ENCODE results near the gene CXADR.

Gene CXADR

GRCh38 chr21:17585875-17586450 lies 73.1 kb downstream of the CXADR start:
- DNase-seq (ENCODE audit: extremely low read depth in 1 of 2, low read depth in 1 of 2): no peak

GRCh38 chr21:17590430-17590829 lies 77.6 kb downstream of the CXADR start:
- DNase-seq (ENCODE audit: extremely low read depth in 1 of 2, low read depth in 1 of 2): no peak

GRCh38 chr21:17597680-17598079 lies 84.8 kb downstream of the CXADR start:
- DNase-seq (ENCODE audit: extremely low read depth in 1 of 2, low read depth in 1 of 2): no peak

GRCh38 chr21:17598437-17598836 lies 85.6 kb downstream of the CXADR start:
- no peak for DNase-seq (ENCODE audit: extremely low read depth in 1 of 2, low read depth in 1 of 2)

GRCh38 chr21:17602874-17603273 lies 90.0 kb downstream of the CXADR start:
- no peak for DNase-seq (ENCODE audit: extremely low read depth in 1 of 2, low read depth in 1 of 2)

GRCh38 chr21:17607684-17608083 lies 94.8 kb downstream of the CXADR start:
- DNase-seq (ENCODE audit: extremely low read depth in 1 of 2, low read depth in 1 of 2): no peak

GRCh38 chr21:17609681-17610080 lies 96.8 kb downstream of the CXADR start:
- no peak for DNase-seq (ENCODE audit: extremely low read depth in 1 of 2, low read depth in 1 of 2)

- no peak for DNase-seq (ENCODE audit: extremely low read depth in 1 of 2, low read depth in 1 of 2)
These were observed 98.1 kb downstream of the CXADR start for GRCh38 chr21:17610911-17611310.

- DNase-seq (ENCODE audit: extremely low read depth in 1 of 2, low read depth in 1 of 2): peak; percentile 55 to 76
These were observed 98.7 kb downstream of the CXADR start for GRCh38 chr21:17611414-17612022.

GRCh38 chr21:17612023-17612564 lies 99.3 kb downstream of the CXADR start:
- peak in 1 of 2 donors; percentile 11 for DNase-seq (ENCODE audit: extremely low read depth in 1 of 2, low read depth in 1 of 2)

- peak; percentile 59 to 62 for DNase-seq (ENCODE audit: extremely low read depth in 1 of 2, low read depth in 1 of 2)
These were observed 99.9 kb downstream of the CXADR start, which contains the start of gene BTG3 for GRCh38 chr21:17612565-17613241. Gene BTG3, minus strand, starts transcription at chr21:17612901. Its CDS starts 3,757 bp downstream, at chr21:17609144.

- no peak for DNase-seq (ENCODE audit: extremely low read depth in 1 of 2, low read depth in 1 of 2)
These were observed 100.4 kb downstream of the CXADR start for GRCh38 chr21:17613242-17613676.

GRCh38 chr21:17616831-17617230 lies 104.0 kb downstream of the CXADR start:
- DNase-seq (ENCODE audit: extremely low read depth in 1 of 2, low read depth in 1 of 2): no peak

GRCh38 chr21:17622018-17622417 lies 109.2 kb downstream of the CXADR start:
- no peak for DNase-seq (ENCODE audit: extremely low read depth in 1 of 2, low read depth in 1 of 2)

GRCh38 chr21:17631195-17631594 lies 118.4 kb downstream of the CXADR start:
- DNase-seq (ENCODE audit: extremely low read depth in 1 of 2, low read depth in 1 of 2): no peak

- DNase-seq (ENCODE audit: extremely low read depth in 1 of 2, low read depth in 1 of 2): no peak
These were observed 123.9 kb downstream of the CXADR start for GRCh38 chr21:17636711-17637110.

GRCh38 chr21:17640821-17641220 lies 128.0 kb downstream of the CXADR start:
- DNase-seq (ENCODE audit: extremely low read depth in 1 of 2, low read depth in 1 of 2): no peak
